OCI-LY3 (cell line): ENCODE results near the gene IMMP2L.

ENCODE experiments used
- H2AFZ ChIP-seq: fragments of 200-600, 300-600 bp; shearing (Covaris generic); 2 replicates; pipeline ENCODE4 v1.6.0; 2014; ENCODE audit warnings: antibody characterized with exemption, low read depth, low read length
- H3K27ac ChIP-seq: fragments of 200-600, 300-600 bp; sonication (generic); 2 replicates; pipeline ENCODE4 v1.5.1; 2014; ENCODE audit warnings: mild to moderate bottlenecking, low read length, moderate library complexity, mixed read lengths
- H3K27me3 ChIP-seq: fragments of 200-600, 300-600 bp; sonication (generic); 2 replicates; pipeline ENCODE4 v1.6.1; 2014; ENCODE audit warnings: low read depth, low read length, mixed read lengths
- H3K36me3 ChIP-seq: fragments of 200-600, 300-600 bp; sonication (generic); replicated peaks from 2 replicates; pipeline ENCODE3; 2014; ENCODE audit warnings: low read depth, low read length, mixed read lengths
- H3K4me1 ChIP-seq: fragments of 300-600, 200-600 bp; sonication (generic); 2 replicates; pipeline ENCODE4 v1.6.1; 2014; ENCODE audit warnings: low read length, mixed read lengths
- H3K4me2 ChIP-seq: fragments of 200-600, 300-600 bp; sonication (generic); 2 replicates; pipeline ENCODE4 v1.6.1; 2014; ENCODE audit warnings: low read length, mixed read lengths
- H3K4me3 ChIP-seq: fragments of 300-600, 200-600 bp; sonication (generic); 2 replicates; pipeline ENCODE4 v1.5.1; 2014; ENCODE audit warnings: antibody characterized with exemption, mild to moderate bottlenecking, low read length, moderate library complexity
- H3K79me2 ChIP-seq: fragments of 300-600, 200-600 bp; shearing (Covaris generic); 2 replicates; pipeline ENCODE4 v1.6.1; 2014; ENCODE audit warnings: mild to moderate bottlenecking, low read length, mixed read lengths
- H3K9ac ChIP-seq: fragments of 300-600, 200-600 bp; shearing (Covaris generic); 2 replicates; pipeline ENCODE4 v1.6.0; 2014; ENCODE audit warnings: mild to moderate bottlenecking, low read length, moderate library complexity
- H3K9me3 ChIP-seq: fragments of 200-600, 300-600 bp; shearing (Covaris generic); 2 replicates; pipeline ENCODE4 v1.6.1; 2014; ENCODE audit warnings: low read length, mixed read lengths; ENCODE audit not compliant: insufficient read depth
- H4K20me1 ChIP-seq: fragments of 200-600, 300-600 bp; sonication (generic); 2 replicates; pipeline ENCODE4 v1.6.1; 2016; ENCODE audit warnings: low read length, mixed read lengths; ENCODE audit not compliant: insufficient read depth
- CTCF ChIP-seq: fragments of 200-600, 300-600 bp; sonication (generic); IDR thresholded peaks from 2 replicates; pipeline ENCODE4 v1.5.1; 2014; ENCODE audit warnings: antibody characterized with exemption, low read length, low read depth
- EZH2phosphoT487 ChIP-seq: fragments of 200-600 bp; shearing (Covaris generic); IDR thresholded peaks from 2 replicates; pipeline ENCODE4 v1.6.1; 2018; ENCODE audit warnings: antibody characterized with exemption, mixed run types, low read depth

IMMP2L gene

GRCh38 chr7:111358915-111359314 lies 203.4 kb downstream of the IMMP2L start:
- Histone ChIP-seq H3K4me1 (no peaks in the 10 kb centered on the region), H2AFZ (no peak overlapping the region), H3K36me3 (no peaks in the 10 kb centered on the region), H3K9ac (no peak overlapping the region), H3K4me3 (no peak overlapping the region), H3K79me2 (no peaks in the 10 kb centered on the region), H3K27me3 (no peaks in the 10 kb centered on the region), H4K20me1 (no peaks in the 10 kb centered on the region), H3K27ac (no peak overlapping the region), H3K4me2 (no peak overlapping the region), H3K9me3 (no peaks in the 10 kb centered on the region)
- TF ChIP-seq EZH2phosphoT487 (no peak), CTCF (no peak)

- Histone ChIP-seq H3K4me2 (no peak overlapping the region), H2AFZ (no peak overlapping the region)
- TF ChIP-seq EZH2phosphoT487: no peak
- no peak for TF ChIP-seq CTCF
Measured at GRCh38 chr7:111357691-111358090, 204.6 kb downstream of the IMMP2L start.

GRCh38 chr7:111356941-111357340 lies 205.4 kb downstream of the IMMP2L start:
- TF ChIP-seq EZH2phosphoT487: no peak
- TF ChIP-seq CTCF: no peak
- Histone ChIP-seq H3K79me2 (no peaks in the 10 kb centered on the region), H3K9ac (no peak overlapping the region), H3K4me1 (peaks cover 10% of the 10 kb centered on the region), H3K9me3 (no peaks in the 10 kb centered on the region), H3K27me3 (no peaks in the 10 kb centered on the region), H3K27ac (no peak overlapping the region), H3K4me2 (no peak overlapping the region), H3K4me3 (no peak overlapping the region), H3K36me3 (no peaks in the 10 kb centered on the region), H4K20me1 (no peaks in the 10 kb centered on the region), H2AFZ (no peak overlapping the region)

More at GRCh38 chr7:111357691-111358090, 204.6 kb downstream of the IMMP2L start:
- Histone ChIP-seq H3K27ac (no peak overlapping the region), H3K36me3 (no peaks in the 10 kb centered on the region), H3K27me3 (no peaks in the 10 kb centered on the region), H3K9me3 (no peaks in the 10 kb centered on the region), H3K79me2 (no peaks in the 10 kb centered on the region), H3K4me3 (no peak overlapping the region), H3K4me1 (peaks cover 3% of the 10 kb centered on the region), H3K9ac (no peak overlapping the region), H4K20me1 (no peaks in the 10 kb centered on the region)

- peaks cover 18% of the 10 kb centered on the region for H3K4me1 ChIP-seq
- H3K4me2 ChIP-seq: 0 out of 2 replicates have a peak overlapping the region, but pooled peaks have one; percentile 18
- H3K9me3 ChIP-seq: no peaks in the 10 kb centered on the region
- TF ChIP-seq EZH2phosphoT487 (no peak), CTCF (no peak)
- H3K36me3 ChIP-seq: no peaks in the 10 kb centered on the region
- no peaks in the 10 kb centered on the region for H3K79me2 ChIP-seq
- no peaks in the 10 kb centered on the region for H4K20me1 ChIP-seq
- no peak overlapping the region for H2AFZ ChIP-seq
- H3K27me3 ChIP-seq: no peaks in the 10 kb centered on the region
- H3K27ac ChIP-seq: no peak overlapping the region
- H3K9ac ChIP-seq: no peak overlapping the region
- no peak overlapping the region for H3K4me3 ChIP-seq
Measured at GRCh38 chr7:111352319-111352718, 210.0 kb downstream of the IMMP2L start.
